Left lung (tissue), 10 donors: ENCODE measurements around the gene LAMC1. TPM values are rescaled to one million over a fixed set of nuclear protein-coding genes. Genes with fewer than 3 reads are reported as not detected.
A peak's percentile ranks its signal among the peaks of the same experiment; 100 is the strongest.

Experiments
- ATAC-seq: fragments of 200-7000 bp; cut with Tn5 transposase; one replicate; pipeline ENCODE4 v1.9.1; 2020; ENCODE audit warnings: moderate library complexity
- DNase-seq, 4 donors: peaks; one replicate each; pipeline ENCODE4 v3.0.0-alpha.2; 2013 to 2020
- H3K27ac ChIP-seq, 2 donors: fragments of 200-600 bp; sonication (generic) in 1 of 2; one replicate each; pipeline versions ENCODE4 v1.5.0 to v1.8.0; 2020 to 2021
- H3K27me3 ChIP-seq, 2 donors: fragments of 200-600 bp; sonication (generic) in 1 of 2; one replicate each; pipeline versions ENCODE4 v1.5.0 to v1.8.0; 2020 to 2021
- H3K36me3 ChIP-seq, 2 donors: fragments of 200-600 bp; sonication (generic) in 1 of 2; one replicate each; pipeline versions ENCODE4 v1.5.0 to v1.8.0; 2020 to 2021
- H3K4me1 ChIP-seq, 2 donors: fragments of 200-600 bp; one replicate each; pipeline ENCODE4 v1.8.0; 2021
- H3K4me3 ChIP-seq, 2 donors: fragments of 200-600 bp; sonication (generic) in 1 of 2; one replicate each; pipeline versions ENCODE4 v1.5.0 to v1.8.0; 2020 to 2021; ENCODE audit warnings: mild to moderate bottlenecking in 1 of 2
- H3K9me3 ChIP-seq, 2 donors: fragments of 200-600 bp; sonication (generic) in 1 of 2; one replicate each; pipeline versions ENCODE4 v1.5.0 to v1.8.0; 2020 to 2021
- CTCF ChIP-seq, 2 donors: fragments of 200-600 bp; sonication (generic) in 1 of 2; IDR thresholded peaks; one replicate each; pipeline versions ENCODE4 v1.5.0 to v1.8.0; 2021; ENCODE audit warnings: antibody characterized with exemption in 2 of 2
- intact Hi-C, 2 donors: fragments of 100-400 bp; cut with DNase I; formaldehyde crosslinking; loops; one replicate each; pipeline versions ENCODE4 v1.11.2 to v1.14.2; 2022
- polyA plus RNA-seq, 6 donors: library from polyadenylated mRNA; unstranded; fragments of 120-200 nt; gene quantifications; one replicate each; pipeline ENCODE4 v1.2.1, GENCODE V29; 2013; ENCODE audit not compliant: insufficient read length in 6 of 6
- total RNA-seq, 2 donors: library from RNA; stranded (reverse); fragmentation: NEBNext Ultra II Directional; extraction: Animal tissue kit (Norgen Biotek cat#: 25700); gene quantifications; one replicate each; pipeline ENCODE4 v1.2.1, GENCODE V29; 2021
- donor health status: DM: no; HTN: yes; CAD: no.
- donor health status: DM: no; HTN: no; CAD: no.

Gene LAMC1
- total and polyA plus RNA-seq, 8 donors, result 144 to 357 (median 321) TPM

GRCh38 chr1:183125279-183125999 is 102.2 kb downstream of the LAMC1 start:
- TF ChIP-seq CTCF (IDR thresholded peaks at IDR 0.05), result no peak
- Histone ChIP-seq H3K27ac (peak overlapping the region in 1 of 2 donors; percentile 37), H3K27me3 (no peaks in the 10 kb centered on the region), H3K4me1 (peaks cover 3 to 9% of the 10 kb centered on the region in 2 donors), H3K36me3 (peaks cover 0 to 80% of the 10 kb centered on the region in 2 donors), H3K9me3 (no peaks in the 10 kb centered on the region), H3K4me3 (no peak overlapping the region)
- ATAC-seq (peak; percentile 86), DNase-seq (peak in 1 of 4 donors; percentile 48)
- intact Hi-C loops, result no loop called here

DNA sequence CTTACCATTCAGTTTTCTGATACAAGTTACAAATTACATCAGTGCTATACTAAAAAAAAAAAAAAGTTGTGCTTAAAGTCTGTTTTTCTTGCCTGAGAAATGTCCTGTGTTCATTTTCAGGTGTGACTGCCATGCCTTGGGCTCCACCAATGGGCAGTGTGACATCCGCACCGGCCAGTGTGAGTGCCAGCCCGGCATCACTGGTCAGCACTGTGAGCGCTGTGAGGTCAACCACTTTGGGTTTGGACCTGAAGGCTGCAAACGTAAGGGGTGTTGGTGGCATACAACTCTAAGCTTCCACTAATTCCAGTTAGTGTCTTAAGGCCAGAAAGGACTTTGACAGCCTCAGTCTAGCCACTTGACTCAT is 102.8 kb downstream of the LAMC1 start:
- Histone ChIP-seq H3K27ac (no peak overlapping the region), H3K4me3 (no peak overlapping the region), H3K36me3 (peaks cover 0 to 83% of the 10 kb centered on the region in 2 donors), H3K27me3 (no peaks in the 10 kb centered on the region), H3K9me3 (no peaks in the 10 kb centered on the region), H3K4me1 (peaks cover 3 to 9% of the 10 kb centered on the region in 2 donors)
- no peak for TF ChIP-seq CTCF (IDR thresholded peaks at IDR 0.05)
- DNase-seq (peak in 1 of 4 donors; percentile 74), ATAC-seq (peak; percentile 67)
- intact Hi-C loops, result no loop called here

GRCh38 chr1:183126528-183126927 is 103.3 kb downstream of the LAMC1 start:
- peaks cover 0 to 82% of the 10 kb centered on the region in 2 donors for H3K36me3 ChIP-seq
- no peak for ATAC-seq
- no peak overlapping the region for H3K4me3 ChIP-seq
- peaks cover 3 to 9% of the 10 kb centered on the region in 2 donors for H3K4me1 ChIP-seq
- DNase-seq, result peak in 1 of 4 donors; percentile 36
- intact Hi-C loops, result no loop called here
- TF ChIP-seq CTCF (IDR thresholded peaks at IDR 0.05), result no peak
- no peaks in the 10 kb centered on the region for H3K27me3 ChIP-seq
- no peaks in the 10 kb centered on the region for H3K9me3 ChIP-seq
- no peak overlapping the region for H3K27ac ChIP-seq

- peaks cover 0 to 82% of the 10 kb centered on the region in 2 donors for H3K36me3 ChIP-seq
- no peak for ATAC-seq
Observed at GRCh38 chr1:183129921-183130690, 106.9 kb downstream of the LAMC1 start.

More at GRCh38 chr1:183129921-183130690, 106.9 kb downstream of the LAMC1 start:
- H3K27me3 ChIP-seq, result no peaks in the 10 kb centered on the region
- TF ChIP-seq CTCF (IDR thresholded peaks at IDR 0.05), result no peak
- intact Hi-C loops, result no loop called here
- H3K4me3 ChIP-seq, result no peak overlapping the region
- no peaks in the 10 kb centered on the region for H3K9me3 ChIP-seq
- H3K27ac ChIP-seq, result no peak overlapping the region
- peaks cover 0 to 8% of the 10 kb centered on the region in 2 donors for H3K4me1 ChIP-seq
- DNase-seq, result no peak
